Activated CD4-positive, alpha-beta T cell treated with anti-CD3 and anti-CD28 coated beads for 48 hours (primary cell): Measurements from ENCODE around the gene ATF2.

Experiments
- DNase-seq: peaks from one replicate; pipeline ENCODE4 v3.0.0-alpha.2; 2020

ATF2 gene

DNA sequence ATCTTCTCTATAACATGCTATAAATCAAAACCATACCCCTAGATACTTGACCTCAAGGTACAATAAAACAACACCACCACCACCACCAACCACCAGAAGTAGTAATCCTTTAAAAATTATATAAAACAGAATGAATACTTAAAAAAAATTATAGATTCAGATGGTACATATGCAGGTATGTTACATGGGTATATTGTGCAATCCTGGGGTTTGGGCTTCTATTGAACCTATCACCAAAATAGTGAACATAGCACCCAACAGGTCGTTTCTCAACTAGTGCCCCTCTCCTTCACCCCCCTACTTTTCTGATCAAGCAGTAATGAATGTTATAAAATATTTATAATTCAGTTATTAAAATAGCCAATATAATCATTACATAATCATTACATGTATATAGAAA, 91.7 kb downstream of the ATF2 start:
- no peak for DNase-seq

DNA sequence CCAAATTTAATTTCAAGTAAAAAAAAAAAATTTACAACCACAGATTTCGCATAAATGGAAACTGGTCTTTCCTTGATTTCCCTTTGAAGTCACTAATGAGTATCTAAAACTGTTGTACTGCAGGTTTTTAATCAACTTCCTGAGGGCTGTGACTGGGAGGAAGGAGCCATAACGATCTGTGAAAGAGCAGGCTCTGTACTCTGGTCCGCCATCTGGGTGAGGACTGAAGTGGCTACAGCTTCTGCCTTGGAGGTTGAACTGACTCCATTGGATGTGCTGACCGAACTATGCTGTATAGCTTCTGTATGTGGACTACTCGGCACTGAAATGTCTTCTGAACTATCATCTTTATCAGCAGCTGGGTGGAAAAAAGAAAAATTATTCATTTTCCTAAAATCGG, 93.5 kb downstream of the ATF2 start:
- no peak for DNase-seq

DNA sequence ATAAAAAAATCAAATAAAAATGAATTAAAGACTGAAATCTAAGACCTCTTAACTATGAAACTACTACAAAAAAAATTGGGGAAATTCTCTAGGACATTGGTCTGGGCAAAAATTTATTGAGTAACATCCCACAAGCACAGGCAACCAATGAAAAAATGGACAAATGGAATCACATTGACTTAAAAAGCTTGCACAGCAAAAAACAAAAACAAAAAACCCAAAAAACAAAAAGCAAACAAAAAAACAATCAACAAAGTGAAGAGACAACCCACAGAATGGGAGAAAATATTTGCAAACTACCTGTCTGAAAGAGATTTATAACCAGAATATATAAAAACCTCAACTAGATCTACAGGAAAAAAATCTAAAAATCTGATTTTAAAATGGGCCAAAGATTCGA, 99.5 kb downstream of the ATF2 start:
- no peak for DNase-seq

DNA sequence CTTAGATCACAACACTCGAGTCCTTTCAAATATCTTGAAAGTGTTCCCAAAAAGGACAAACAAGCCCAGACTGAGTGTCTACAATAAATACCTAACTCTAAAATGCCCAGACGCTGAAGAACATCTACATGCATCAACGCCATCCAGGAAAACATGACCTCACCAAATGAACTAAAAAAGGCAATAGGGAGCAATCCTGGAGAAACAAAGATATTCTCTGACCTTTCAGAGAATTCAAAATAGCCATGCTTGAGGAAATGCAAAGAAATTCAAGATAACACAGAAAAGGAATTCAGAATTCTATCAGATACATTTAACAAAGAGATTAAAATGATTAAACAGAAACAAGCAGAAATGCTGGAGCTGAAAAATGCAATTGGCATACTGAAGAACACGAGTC, 101.6 kb downstream of the ATF2 start:
- DNase-seq: no peak

DNA sequence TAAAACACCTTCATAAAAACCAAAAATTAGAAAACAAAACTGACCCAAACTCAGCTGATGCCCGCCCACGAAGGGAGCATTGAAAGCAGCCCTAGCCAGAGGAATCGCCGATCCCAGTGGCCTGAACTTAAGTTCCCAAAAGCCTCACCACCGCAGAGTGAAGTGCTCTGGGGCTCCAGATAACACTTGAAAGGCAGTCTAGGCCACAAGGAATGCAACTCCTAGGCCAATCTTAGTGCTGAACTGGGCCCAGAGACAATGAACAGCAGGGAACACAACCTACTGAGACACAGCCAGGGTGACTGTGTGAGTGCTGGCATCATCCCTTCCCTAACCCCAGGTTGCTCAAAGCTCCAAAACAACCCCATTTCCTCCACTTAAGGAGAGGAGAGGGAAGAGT, 103.2 kb downstream of the ATF2 start:
- no peak for DNase-seq

DNA sequence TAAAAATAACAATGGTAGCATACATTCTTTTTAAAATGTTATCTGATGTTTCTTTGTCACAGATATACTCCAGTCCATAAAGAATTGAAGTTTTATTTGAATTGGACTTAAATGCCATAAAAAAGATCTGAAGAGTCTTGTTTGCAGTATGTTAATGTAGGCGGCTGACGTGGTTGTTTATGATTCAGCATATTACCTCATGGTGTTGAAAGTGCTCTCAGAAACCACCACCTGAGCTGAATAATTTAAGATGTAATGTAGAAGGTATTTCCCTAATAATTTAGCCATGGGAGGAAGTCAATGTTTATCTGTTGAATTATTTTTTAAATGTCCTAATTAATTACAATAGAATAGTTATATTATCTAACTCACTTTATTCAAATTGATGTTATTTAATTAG, 104.3 kb downstream of the ATF2 start:
- DNase-seq: no peak

DNA sequence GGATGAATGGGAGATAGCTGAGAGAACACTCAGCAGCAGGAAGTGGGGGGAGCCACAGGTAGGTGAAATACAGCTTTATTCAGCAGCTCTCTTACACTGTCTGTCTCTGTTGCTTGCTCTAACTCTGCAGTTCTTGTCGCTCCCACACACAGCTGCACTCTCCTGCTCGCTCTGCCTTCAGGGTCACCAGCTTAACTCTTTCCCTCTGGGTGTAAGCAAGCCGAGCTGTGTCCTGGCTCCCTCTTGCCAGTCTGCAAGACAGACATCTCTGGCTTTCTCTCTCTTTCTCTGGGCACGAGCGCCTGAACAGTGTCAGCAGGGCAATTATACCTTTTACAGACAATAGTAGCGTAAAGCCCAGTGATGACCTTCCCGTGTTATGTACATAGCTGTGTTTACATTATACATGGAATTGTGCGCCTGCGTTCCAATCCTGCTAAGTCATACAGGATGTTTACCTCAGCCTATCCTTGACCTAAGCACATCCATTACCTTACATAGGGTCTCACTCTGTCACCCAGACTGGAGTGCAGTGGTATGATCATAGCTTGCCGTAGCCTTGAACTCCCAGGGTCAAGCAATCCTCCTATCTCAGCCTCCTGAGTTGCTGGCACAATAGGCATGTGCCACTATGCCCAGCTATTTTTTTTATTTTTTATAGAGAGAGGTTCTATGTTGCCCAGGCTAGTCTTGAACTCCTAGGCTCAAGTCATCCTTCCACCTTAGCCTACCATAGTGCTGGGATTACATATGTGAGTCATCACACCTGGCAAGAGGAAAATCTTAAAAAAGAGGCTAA, 105.0 kb downstream of the ATF2 start:
- no peak for DNase-seq

DNA sequence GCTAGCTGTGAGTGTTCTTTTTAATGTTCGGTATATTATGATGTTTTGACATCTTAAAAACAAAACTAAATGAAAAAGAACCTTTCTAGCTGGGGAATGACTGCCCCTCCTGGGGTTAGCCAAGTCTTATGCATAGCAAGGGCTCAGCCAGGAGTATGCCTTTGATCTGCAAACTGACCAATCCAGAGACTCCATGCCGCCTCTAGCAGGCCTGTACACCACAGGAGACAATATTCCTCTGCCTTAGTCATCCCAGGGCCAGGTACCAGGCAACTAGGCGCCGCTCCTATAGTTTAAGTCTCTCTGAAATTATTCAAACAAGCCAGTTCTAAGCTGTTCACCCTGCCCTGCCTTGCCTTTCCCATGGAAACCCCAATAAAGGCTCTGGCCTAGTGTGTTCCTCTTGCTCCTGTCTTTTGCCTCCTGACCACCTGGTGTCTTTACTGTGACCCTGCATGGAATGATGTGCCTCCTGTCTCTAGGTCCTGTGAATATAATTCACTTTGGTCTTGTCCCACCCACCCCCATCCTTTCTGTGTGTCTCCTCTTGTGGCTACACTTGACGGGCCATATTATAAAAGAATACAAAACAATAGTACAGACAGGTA, 110.8 kb downstream of the ATF2 start:
- DNase-seq: no peak

DNA sequence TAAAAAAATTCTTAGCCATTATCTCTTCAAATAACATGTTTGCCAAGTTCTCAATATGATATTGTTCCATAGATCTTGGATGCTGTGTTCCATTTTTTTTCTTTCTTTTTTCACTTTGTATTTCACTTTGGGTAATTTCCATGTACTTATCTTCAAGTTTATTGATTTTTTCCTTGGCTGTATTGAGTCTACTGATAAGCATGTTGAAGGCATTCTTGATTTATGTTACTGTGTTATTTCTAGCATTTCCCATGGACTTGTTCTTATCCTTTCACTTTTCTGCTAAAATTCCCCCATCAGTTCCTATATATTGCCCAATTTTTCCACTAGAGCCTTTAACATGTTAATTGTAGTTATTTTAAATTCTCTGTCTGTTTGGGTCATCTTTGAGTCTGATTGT, 112.0 kb downstream of the ATF2 start:
- DNase-seq: no peak

DNA sequence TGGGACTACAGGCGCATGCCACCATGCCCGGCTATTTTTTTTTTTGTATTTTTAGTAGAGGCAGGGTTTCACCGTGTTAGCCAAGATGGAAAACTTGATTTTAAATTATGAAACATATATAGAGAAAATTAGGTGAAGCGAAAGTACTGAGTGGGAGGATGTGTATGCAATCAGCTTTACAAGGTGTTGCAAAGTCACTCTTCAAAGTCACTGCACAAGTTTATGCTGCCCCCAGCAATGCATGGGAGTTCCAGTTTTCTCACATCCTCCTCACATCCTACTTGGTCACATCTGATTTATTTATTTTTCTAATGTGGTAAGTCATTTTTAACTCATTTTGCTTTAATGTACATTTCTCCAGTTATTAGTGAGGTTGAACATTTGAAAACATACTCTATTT, 113.7 kb downstream of the ATF2 start:
- DNase-seq: no peak

DNA sequence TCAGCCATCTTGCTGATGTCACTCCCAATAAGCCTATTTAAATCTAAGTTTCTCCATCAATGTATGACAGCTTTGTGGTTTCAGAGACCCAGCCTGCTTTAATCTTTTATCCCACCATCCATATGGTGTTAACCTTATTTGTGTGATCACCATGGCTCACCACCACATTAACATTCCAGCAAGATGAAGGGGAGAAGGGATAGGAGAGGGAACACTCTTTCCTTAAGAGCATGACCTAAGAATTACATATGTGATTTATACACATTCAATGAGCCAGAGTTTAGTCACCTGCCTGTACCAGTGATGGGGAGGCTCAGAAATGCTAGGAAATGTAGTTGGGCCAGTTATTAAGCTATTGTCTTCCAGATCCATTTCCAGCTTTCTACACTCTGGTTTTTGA, 118.3 kb downstream of the ATF2 start:
- no peak for DNase-seq

DNA sequence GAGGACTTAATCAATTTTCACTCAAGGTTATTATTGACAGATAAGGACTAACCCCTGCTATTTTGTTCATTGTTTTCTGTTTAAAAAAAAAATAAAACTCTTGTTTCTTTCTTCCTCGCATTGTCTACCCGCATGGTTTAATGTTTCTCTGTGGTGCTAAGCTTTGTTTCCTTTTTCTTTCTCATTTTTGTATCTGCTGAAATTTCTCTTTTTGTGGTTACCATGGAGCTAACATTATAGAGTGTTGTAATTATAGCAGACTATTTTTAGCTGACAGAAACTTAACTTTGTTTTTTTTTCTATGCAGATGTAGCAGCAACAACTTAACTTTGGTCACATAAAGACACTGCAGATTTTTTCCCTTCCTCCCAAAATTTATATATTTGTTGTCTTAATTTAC, 119.7 kb downstream of the ATF2 start:
- DNase-seq: no peak

DNA sequence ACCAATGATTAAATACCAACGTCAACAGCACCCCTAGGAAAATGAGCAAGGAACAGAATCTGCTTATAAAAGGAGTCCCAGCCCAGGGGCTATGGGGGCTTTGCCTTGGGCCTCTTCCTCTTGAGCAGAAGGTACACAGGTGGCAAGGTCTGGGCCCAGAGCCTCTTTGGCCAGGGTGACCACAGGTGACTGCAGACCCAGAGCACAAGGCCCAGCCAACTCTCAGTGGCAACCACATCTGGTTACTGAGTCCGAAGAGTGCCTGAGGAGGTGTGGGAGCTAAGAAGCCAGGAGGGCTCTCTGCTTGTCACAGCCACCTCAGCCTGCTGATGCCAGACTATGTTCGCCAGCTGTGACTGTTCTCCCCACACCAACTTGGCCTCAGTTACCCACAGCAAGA, 128.5 kb downstream of the ATF2 start:
- DNase-seq: no peak

DNA sequence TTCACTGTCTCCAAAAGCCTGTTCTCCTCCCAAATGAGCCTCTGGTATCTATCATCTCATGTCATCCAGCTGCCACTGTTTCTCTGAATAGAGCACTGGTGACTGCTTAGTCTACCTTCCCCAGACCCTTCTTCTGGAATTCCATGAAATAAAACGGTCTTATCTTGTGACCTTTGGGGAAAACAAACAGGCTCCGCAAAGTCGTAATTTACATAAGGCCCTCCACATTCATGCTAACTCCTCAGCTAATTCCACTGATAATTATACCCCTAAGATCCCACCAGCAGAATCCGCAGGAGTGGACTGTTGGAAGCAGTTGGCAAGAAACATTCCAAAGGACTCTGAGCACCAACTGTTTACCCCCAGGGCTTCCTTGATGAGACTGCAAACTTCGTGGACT, 129.0 kb downstream of the ATF2 start:
- DNase-seq: no peak

DNA sequence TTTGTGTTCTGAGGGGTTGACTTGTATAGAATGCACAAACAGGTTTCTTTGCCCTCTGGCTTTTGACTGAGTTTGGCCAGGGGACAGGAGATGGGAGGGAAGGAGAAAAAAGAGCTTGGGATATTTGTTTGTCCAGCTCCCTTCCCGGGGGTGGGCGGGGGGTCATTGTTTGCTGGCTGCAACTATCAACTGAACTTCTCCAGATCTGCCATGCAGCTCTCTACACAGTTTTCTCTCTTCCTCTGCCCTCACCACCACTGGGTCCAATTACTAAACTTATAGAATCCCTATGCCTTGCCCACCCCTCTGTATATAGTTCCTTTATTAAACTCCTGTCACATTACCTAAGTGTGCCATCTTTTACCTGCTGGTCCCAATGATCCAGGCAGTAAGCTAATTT, 130.1 kb downstream of the ATF2 start:
- no peak for DNase-seq

DNA sequence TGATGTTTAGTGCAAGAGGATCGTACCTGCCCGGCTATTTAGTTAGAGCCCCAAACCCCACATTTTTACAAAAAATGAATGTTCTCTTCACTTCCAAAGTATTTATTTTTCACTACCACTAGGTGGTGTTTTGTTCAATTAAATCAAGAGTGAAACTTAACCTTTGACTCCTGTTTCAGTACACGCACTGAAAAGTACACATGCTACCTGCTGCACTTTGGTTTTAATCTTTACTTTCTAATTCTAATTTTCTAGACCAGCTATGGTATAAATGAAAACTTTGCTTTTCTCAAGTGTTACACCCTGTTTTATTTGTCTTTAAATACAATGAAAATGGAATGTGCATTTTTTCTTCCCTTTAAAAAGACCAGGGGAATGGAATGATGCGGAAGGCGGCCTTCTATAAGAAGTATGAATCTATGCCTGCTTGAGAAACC, 131.4 kb downstream of the ATF2 start:
- no peak for DNase-seq

DNA sequence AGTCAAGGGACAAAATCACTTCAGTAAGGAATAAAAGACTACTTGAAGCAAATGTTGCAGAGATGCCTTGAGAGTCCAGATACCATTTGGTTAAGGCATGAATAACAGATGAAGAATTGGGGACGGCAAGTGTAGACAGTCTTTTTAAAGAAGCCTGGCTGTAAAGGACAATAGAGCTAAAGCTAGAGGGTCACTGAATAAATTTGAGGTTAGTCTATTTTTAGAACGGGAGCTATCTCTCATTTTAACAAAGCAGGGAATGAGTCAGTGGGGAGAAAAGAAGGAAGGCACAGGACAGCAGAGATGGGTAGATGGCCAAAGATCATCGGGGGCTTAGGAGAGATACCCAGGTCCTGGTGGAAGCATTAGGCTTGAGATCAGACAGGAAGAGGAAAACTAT, 132.2 kb downstream of the ATF2 start:
- DNase-seq: no peak

DNA sequence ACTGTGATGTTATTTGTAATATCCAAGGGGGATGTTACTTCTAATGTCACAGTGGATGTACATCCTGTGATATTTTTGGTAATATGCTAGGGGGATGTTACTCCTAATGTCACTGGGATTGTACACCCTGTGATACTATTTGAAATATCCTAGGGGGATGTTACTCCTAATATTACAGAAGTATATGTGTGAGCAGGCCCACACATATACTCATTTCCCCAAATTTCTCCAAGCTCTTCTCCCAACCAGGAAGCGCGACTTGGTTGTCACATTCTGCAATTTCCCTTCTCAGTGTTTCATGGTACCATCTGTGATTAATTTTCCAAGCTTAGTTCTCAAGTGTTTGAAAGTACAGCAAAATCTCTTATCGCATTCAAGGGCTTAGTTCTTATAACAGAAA, 133.3 kb downstream of the ATF2 start:
- no peak for DNase-seq

DNA sequence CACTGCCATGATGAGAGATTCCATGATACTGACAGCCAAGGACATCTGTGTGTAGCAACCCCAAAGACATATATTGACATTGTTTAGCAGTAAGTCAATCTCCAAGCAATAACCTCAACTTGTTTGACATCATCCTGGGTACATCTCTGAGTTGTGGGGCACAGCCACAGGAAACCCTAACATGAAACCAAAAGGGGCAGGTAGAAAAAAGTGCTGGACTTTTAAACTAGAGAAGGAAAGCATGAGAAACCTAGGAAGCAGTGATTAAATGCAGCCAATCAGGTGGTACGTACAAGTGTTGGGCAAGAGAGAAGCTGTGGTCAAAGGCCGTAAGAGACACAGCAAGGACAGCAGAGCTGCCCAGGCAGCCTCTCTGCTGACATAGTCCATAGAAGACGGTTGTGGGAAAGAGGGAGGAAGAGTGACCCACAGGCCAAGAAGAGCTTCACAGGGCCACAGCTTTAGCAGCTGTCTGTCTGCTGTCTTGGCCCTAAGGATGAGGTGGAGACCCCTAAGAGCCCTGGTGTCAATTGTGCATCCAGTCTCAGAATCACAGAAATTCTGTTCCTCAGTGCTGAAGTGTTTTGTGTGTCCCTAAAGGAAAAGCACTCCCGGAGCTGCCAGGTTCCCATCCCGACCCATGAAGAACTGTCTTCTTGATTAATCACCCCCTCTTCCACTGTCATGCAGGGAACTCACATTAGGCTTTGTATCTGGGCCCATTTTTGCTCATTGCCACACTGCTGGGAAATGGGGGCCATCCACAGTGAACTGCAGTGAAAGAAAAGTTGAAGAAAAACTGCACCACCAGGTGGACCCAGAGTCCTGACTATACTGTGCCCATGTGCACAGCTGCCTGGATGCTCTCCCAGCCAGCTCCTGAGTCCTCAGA, 137.4 kb downstream of the ATF2 start:
- DNase-seq: peak; percentile 37

DNA sequence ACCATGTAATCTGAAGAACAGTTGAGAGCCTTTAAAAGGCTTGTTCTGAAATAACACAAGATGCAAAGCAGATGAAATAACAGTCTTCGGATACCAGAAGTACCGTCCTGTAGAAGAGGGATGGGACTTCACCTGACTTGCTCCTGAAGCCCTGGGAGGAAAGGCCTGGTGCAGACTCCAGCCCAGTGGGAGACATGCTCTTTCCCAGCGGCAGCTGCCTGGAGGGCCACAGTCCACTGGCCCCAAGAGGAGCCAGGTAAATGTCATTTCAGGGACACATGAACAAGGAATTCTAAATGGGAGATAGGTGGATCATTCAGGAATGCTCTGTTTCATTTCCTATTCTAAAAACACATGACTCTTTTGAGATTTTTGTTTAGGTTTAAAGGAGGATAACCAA, 140.2 kb downstream of the ATF2 start:
- no peak for DNase-seq

DNA sequence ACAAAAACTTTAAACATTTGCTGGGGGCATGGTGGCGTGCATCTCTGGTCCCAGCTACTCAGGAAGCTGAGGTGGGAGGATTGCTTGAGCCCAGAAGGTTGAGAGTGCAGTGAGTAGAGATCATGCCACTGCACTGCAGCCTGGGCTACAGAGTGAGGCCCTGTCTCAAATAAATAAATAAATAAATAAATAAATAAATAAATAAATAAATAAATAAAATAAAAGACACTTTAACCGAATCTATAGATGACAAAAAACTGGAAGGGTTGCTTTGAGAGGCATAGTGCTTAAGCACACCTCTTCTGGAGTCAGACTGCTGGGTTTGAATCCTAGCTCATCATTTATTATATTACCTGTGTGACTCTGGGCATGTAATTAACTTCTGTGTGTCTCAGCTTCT, 141.6 kb downstream of the ATF2 start:
- DNase-seq: no peak

DNA sequence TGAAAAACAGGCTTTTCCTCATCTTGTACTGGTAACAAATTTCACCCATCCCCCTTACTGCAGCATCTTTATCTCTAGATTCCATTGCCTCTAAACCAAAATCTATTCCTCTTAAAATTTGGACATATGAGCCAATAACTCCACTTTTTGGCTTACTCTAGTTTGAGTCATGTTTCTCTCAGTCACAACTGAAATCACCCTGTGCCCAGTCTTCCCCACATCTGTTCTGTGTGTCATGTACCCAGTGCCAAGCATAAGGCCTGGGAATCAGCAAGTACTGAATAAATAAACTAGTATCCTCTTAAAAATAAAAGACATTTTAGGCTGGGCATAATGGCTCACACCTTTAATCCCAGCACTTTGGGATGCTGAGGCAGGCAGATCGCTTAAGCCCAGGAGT, 142.1 kb downstream of the ATF2 start:
- DNase-seq: no peak

DNA sequence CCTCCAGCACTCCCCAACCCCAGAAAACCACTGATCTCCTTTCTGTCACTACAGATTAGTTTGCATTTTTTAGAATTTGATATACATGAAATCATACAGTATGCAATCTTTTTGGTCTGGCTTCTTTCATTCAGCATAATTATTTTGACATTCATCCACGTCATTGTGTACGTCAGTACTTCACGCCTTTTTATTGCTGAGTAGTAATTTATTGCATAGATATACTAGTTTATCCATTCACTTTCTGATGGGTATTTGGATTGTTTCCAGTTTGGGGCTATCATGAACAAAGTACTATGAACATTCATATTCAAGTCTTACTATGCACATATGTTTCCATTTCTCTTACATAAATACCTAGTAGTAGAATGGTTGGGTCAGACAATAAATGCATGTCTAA, 142.8 kb downstream of the ATF2 start:
- DNase-seq: no peak

DNA sequence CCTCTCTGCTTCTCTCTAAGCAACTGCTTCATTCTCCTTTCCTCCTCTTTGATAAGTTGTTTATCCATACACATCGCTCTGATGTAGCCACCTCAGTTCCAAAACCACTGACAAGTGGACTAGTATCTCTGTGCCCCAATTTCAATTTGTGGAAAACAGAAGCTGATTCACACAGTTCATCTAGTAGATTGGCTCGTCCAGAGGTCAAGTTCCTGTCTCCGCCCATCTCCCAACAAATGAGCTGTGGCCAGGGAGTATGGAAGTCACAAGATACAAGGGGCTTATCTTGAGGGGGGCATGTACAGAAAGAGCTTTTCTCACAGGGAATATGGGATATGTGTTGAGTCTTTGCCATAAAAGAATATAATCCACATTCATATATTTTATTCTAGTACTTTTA, 145.1 kb downstream of the ATF2 start:
- no peak for DNase-seq
